Stimulated activated CD4-positive, alpha-beta T cell treated with anti-CD3 and anti-CD28 coated beads, Interleukin-2, amount 100 ng/mL, for 48 hours (primary cell): ENCODE results near the gene FRYL.
"Not testable (repeated sequence)": the region's sequence is repeated elsewhere in the genome, so short reads cannot be mapped to it uniquely, and the experiment has no call there.

Source experiments
- DNase-seq, 2 donors: peaks; one replicate each; pipeline ENCODE4 v3.0.0-alpha.2; 2020

The FRYL gene

DNA sequence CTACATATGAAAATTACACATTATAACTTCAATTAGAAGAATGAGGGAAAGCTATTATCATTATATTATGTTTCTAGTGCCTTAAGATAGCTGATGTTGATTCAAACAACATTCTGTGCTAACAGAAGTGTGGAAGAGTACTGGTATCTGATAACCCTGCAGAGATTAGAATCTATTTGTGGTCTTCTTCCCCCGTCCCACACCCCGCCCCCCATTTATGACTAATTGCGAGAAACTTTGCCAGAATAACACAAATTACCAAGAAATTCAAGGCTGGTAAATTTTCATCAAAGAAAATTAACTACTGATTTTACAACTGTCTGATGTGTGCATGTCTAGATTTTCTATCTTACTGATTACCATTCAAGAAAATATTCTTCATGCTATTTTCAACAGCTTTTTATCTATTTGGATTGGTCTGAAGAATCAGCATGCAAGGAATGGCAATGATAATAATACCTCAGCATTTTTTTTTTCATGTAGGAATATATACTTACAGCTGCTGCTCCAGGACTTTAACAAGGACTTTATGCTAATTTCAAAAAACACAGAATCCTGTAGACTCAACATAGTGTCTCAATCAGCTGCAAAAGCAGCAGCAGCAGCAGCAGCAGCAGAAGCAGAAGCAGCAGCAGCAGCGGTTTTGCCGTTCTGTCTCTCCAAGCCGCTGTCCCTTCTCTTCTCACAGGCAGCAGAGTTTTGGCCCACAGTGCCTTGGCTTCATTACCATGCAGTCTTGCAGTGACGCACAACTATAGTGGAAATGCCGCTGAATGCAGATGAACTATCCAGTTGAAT is 126.7 kb downstream of the FRYL start:
- peak in 1 of 2 donors; percentile 24 for DNase-seq

DNA sequence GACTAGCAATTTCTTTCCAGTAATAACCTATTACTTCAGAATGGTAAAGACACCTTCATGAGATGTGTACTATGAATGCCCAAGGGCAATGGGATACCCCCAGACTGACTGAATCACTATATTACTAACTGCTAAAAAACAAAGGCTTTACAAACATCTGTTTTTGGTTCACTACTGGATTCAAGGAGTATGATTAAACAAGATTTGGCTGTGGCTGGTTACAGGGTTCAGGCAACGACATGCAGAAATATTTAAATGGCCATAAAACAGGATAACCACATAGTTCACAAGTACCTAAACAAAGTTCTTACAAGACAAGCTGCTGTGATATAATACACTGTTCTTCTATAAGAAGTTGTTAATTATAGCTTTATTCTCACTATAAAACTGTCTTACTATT is 128.2 kb downstream of the FRYL start:
- no peak for DNase-seq

DNA sequence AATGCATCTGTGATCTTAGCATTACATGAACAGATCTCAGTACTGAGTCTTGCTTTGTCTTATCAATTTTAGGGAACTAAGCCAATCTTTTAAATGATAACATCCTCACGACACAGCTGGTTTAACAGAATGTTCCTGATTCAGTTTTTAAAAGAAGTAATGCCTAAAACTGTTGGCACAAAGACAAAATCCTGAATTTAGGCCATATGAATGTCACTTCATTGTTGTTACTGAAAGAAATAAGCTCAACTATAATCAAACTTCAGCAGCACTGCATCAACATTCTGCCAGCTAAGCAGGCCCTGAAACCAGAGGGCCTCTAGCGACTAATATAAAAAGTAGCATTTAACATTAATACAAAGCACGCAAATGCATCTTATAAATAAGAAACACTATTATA is 130.6 kb downstream of the FRYL start:
- DNase-seq = no peak

DNA sequence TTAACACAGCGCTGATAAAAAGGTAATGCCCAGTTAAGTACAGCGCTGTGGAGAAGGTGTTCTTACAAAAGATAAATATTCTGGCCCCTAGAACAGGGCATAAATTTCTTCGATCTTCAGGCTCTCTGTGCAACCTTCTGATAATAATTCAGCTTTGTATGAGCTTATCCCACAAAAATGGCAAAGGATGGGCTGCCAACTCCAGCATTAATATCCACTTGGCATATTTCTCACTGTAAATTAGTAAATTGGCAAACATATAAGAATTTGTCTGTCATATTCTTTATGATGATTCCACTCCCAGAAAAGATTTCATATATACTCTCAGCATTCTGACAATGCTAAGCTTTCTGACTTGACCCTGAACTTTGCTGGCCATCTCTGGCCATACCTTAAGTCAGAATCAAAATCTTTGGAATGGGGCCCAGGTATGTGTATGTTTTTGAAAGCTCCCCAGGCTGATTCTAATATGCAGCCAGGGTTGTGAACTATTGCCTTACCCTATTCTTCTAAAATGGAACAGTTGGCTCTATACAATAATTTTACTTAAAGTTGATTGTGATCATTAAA is 134.8 kb downstream of the FRYL start:
- DNase-seq = no peak

DNA sequence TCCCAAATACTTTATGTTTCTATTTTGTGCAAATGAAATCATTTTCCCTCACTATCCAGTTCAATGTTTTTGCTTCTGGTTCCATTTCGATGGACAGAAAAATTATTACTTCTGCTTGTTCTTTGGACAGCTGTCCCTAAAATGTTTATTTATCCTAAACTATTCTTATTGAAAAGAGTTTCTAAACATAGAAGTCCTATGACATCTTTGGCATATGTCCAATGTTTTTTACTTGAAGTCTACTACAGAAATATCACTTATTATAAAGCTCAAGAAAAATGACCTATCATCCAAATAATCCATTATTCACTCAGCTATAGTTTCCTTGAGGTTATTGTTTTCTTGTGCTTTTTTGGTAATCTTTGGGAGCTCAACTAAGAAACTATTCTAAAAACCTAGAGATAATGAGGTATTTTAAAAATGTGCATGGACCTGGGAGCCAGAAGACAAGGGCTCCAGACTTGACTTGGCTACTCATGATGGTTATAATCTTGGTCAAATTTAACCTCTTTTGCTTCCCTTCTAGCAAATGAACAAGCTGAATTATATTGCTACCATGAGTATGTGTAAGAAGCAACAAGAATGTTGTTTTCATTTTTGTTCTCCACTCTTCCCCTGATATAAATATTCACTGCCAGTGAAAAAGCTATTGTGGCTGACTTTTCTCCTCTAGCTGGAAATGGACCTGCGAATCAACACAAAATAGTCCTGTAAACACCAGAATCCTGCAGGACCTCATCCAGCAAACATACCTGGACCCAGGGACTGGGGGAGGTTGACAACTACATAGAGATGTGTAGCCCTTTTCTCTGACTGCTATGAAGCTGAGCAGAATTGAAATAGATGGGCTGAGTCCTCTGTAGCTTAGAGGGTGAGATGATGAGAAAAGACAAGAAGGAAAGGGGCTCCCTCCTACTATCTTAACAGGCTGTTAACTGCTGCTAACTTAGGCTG is 137.4 kb downstream of the FRYL start:
- DNase-seq = no peak

DNA sequence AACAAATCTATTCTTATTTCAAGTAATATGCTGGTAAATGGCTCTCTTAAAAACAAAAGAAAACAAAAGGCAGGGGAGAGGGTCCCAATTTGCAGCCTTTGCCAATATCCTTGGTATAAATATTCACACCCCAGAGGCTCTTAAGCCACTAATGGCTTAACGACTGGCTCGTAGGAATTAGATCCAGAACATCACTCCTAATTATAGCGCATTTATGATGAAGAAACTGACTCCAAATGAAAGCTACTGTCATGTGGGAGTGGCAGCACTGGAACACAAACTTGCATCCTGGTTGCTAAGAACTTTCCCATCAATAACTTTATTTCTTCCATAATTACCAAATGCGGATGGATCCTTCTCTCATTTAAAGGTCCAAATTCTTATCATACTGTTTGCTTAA is 138.7 kb downstream of the FRYL start:
- DNase-seq = no peak

DNA sequence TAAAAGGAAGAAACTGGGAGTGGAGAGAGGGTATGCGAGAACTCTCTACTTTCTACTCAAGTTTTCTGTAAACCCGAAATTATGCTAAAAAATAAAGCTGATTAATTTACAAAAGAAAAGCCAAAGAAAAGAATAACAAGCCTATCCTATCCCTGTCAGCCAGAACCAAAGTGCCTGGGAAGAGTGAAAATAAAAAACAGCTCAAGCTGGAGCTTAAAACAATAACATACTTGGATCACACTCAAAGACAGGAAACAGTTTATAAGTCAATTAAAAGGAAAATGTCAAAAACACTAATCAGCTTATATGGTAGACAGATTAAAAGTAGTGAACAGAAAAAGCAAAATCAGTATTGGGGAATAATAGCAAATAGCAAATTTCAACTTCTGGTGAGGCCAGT is 139.4 kb downstream of the FRYL start:
- no peak for DNase-seq

DNA sequence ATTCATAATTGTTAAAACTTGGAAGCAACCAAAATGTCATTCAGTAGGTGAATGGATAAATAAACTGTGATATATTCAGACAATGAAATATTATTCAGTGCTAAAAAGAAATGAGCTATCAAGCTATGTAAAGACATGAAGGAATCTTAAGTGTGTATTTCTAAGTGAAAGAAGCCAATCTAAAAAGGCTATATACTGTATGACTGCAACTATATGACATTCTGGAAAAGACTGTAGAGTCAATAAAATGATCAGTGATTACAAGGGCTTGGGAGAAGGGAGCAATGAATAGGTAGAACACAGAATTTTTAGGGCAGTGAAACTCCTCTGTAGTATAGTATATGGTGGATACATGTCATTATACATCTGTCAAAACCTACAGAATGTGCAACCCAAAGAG is 139.9 kb downstream of the FRYL start:
- DNase-seq = no peak

DNA sequence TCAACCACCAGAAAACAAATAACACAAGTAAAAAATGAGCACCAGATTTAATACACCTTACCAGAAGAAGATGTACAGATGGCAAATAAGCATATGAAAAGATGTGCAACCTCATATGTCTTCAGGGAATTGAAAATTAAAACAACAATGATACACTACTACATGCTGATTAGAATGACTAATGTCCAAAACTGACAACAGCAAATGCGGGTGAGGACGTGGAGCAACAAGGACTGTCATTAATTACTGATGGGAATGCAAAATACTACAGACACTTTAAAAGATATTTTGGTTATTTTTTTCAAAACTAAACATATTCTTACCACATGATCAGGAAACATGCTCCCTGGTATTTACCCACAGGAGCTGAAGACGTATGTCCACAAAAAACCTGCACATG is 140.3 kb downstream of the FRYL start:
- no peak for DNase-seq

DNA sequence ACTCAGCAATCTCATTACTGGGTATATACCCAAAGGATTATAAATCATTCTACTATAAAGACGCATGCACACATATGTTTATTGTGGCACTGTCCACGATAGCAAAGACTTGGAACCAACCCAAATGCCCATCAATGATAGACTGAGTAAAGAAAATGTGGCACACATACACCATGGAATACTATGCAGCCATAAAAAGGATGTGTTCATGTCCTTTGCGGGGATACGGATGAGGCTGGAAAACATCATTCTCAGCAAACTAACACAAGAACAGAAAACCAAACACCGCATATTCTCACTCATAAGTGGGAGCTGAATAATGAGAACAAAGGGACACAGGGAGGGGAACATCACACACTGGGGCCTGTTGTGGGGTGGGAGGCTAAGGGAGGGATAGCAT is 141.5 kb downstream of the FRYL start:
- not testable (repeated sequence) for DNase-seq

DNA sequence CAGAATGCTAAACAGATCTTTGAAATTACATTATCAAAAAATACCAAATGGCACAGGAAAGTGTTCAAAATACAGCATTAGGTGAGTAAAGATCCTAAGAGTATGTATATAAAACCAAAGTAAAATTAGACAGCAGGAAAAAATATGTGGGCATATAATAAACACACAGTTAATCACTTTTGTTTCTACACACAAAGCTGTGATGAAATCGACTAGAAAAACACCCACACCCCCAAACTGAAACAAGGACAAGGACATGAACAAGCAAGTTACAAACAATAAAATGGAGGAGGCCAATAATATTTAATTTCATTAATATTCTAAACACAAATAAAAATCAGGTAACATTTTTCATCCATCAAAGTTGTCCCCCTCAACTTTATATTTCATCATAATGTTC is 143.2 kb downstream of the FRYL start:
- no peak for DNase-seq

DNA sequence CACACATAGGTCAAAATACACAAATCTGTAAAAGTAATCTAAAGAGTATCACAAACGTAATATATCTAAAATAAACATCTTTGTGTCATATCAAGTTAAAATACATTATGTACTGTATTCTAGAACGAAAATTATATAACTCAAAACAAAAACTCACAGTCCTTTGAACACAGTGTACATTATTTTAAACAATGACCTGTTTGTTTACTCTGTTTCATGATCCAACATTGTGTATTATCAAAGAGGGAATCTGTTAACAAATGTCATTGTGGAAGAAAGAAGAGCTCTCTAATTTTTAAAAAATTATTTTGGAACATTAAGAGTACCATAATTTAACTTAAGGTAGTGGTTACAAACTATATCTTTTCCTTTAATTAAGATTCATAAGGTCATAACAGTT is 144.1 kb downstream of the FRYL start:
- DNase-seq = no peak

DNA sequence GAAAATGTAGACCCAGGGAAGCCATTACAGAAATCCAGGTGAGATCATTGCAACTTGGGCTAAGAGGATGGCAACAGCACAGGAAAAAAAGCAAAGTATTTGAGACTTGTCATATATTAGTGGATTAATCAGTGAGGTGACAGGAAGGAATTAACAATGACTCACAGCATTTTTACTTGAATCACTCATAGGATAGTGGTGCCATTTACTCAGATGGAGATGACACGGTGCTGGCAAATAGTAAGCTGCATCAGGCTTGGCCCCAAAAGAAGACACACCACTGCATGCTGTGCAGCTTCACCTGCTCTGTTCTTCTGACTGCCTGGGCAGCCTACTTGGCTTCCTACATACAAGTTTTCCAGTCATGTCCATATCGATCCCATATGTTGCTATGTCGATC is 144.8 kb downstream of the FRYL start:
- DNase-seq = peak in 1 of 2 donors; percentile 7

DNA sequence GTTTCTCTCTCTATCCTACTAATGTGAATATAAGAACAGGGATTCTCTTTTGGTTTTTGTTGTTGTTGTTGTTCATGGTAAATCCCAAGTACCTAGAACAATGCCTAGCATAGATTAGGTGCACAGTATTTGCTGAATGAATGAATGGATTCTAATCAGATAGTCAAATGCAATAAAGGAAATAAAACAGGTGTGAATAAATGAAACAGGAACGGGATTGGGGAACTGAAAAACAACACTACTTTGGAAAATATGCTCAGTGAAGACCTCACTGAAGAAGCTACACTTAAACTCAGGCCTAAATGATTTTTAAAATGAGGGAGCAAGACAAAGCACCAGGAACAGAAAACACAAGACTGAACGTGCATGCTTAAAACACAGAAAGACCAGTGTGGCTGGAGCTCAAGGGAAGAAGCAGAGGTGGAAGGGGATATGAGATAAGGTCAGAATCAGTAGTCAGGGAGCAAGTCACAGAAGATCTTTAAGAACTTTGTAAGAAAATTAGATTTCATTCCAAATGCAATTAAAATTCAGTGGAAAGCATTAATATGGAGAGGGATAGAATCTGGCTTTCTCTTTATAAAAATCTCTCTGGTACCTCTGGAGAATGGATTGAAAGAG is 145.3 kb downstream of the FRYL start:
- no peak for DNase-seq

DNA sequence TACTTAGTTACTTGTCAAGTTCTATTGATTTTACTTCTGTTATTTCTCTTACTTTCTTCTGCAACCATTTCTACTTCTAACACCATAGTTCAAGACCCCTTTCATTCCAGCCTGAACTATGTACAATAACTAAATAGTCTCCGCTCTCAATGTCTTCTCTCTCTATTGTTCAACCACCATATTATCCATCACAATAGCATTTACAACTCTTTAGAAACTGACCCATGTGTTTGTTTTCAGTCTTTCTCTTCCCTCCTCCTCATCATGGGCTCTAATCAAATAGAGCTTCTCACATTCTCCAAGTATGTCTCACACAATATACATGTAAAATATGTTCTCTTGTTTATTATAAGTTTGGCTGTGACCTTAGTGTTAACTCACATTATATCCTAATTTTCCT is 146.4 kb downstream of the FRYL start:
- DNase-seq = no peak

DNA sequence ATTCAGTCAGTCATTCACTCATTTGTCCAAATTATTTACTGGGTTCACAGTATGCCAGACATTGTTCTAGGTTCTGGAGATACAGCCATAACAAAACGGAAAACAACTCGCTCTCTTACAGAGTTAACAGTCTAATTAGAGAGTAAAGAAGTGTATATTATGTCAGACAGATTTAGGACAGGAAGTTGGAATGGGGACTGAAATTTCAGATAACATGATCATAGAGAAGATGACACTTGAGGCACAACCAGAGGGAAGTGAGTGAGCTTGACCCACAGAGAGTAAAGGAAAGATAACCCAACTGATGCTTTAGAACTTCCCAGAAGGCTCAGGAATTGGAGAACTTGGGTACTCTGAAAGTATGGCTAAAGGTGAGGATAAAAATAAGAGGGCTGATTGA is 150.6 kb downstream of the FRYL start:
- no peak for DNase-seq

DNA sequence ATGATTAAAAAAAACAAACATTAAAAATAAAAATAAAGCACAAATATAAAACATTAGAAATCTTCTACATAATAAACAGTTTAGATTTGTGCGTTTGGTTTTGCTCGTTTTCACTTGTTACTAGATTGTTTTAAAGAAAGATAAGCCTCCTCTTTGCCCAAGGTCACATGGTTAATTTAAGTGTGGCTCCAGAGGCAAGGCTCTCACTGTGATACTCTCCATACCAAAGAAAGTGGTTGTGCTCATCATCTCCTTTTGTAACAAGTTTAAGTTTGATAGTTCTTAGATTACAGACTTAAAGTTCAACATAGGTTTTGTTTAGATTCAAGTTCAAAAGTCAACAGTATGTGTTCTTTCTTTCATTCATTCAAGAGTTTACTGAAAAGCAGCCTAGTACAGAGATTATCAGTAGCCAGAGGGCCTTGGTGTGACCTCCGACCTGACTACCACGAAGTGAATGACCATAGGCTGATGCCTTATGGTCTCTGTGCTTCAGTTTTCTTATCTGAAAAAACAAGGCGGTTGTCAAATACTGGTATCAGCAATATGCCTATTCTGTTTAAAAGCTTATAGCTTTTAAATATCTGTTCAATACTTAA is 156.8 kb downstream of the FRYL start:
- DNase-seq = no peak

DNA sequence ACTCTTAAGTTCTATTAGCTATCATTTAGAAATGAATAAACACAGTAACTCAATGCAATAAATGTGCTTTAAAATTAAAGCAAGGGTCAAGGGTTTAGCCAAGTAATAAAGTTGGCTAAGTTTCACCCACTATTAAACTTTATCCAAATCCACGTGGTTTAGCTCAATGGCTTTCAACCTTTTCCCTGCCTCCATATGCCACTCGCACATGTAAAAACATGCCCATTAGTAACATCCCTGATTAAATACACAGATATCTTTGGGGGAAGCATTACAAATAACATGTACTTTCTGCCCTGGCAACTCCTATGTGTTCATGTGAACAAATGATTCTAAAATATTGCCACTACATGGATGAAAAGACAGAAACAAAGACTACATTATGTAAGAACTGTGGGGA is 159.2 kb downstream of the FRYL start:
- no peak for DNase-seq

DNA sequence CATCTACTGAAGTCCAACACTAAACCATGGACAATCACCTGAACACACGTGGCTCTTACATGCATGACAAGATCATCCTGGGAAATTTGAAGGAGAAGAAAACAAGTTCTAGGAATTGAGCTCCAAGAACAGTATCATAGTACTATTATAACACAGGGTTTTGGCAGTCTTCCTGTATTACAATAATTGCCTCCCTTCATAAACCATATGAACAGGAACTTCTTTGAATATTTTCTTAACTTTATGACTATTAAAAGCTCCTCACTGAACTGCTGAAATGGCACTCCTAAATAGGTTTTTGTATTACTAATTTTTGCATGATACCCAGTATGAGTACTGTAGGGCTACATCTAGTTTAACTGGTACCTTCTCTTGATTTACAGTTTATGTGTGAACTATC is 160.0 kb downstream of the FRYL start:
- DNase-seq = no peak

DNA sequence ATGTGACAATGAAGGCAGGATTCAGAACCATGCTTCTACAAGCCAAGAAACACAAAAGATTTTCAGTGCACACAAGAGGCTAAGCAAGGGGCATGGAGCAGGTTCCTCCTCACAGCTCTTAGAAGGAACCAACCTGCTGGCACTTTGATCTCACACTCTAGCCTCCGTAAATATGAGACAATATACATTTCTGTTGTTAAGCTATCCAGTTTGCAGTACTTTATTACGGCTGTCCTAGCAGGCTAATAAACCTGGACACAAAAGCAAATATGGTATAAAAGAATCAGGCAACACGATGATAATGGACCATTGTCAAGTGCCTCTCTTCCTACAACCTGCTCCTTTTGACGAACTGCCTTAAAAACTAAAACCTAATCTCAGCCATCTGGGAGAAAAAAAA is 175.6 kb downstream of the FRYL start:
- DNase-seq = no peak

DNA sequence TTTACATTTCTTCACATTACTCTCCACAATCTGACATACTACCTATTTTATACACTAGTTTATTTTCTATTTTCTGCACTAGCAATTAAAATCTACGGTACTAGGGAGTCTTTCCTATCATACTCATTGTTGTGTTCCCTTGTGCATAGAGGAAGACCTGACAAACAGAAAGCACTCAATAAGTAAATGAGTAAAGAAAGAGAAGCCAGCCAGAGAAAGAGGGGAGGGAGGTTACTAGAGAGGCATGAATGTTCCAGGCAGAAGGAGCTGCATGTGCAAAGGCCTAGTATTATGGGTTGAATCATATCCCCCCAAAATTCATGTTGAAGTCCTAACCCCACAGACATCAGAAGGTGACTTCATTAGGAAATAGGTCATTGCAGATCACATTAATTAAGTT is 176.0 kb downstream of the FRYL start:
- no peak for DNase-seq

DNA sequence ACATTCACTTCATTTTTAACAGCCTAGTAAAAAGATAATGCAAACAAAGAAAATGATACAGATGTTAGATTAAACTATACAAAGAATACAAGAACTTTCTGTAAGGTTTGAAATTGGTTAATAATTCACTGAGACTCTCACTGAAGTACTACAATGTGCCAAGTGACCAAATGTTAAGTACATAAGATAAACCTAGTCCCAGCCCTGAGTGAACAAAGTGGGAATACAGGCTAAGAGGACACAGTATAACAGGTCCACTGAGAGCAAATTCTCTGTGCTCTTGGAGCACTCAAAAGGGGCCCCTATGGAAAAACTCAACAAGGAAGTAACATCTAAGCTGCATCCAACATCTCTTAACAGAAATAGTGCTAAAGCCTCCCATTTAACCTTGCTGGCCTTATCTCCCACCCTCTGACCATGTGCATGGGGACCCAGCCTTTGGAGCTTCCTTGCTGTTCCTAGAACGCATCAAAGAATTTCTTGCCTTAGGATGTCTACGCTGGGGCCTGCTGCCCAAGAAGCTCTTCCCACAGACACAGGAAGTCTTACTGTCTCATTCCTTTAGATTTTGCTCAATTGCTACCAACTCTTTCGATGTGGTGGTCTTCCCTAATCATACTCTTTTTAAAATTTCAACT is 176.6 kb downstream of the FRYL start:
- no peak for DNase-seq
